ENCODE results near the gene FARS2.

FARS2 gene

GRCh38 chr6:5736016-5736738 is 474.9 kb downstream of the FARS2 start:
- ATAC-seq (ENCODE audit: insufficient read depth, low read depth) (no peak), DNase-seq (no peak)
- H3K79me2 ChIP-seq (ENCODE audit: insufficient read depth, low read length): no peaks in the 10 kb centered on the region
- H3K36me3 ChIP-seq (ENCODE audit: insufficient read depth, low read length): no peaks in the 10 kb centered on the region
- no peak overlapping the region for H3K27ac ChIP-seq (ENCODE audit: low read length)
- H3K27me3 ChIP-seq (ENCODE audit: insufficient read depth, low read length, poor library complexity): no peaks in the 10 kb centered on the region
- no peak overlapping the region for H3K9ac ChIP-seq (ENCODE audit: low read depth, low read length)
- H3K4me2 ChIP-seq (ENCODE audit: insufficient read depth, low read length): no peak overlapping the region
- H3K4me3 ChIP-seq (ENCODE audit: low read depth in 1 of 2, low read length in 2 of 2): no peak overlapping the region
- TF ChIP-seq CTCF (IDR thresholded peaks at IDR 0.05; ENCODE audit: borderline replicate concordance, extremely low read depth, low read length, poor library complexity, severe bottlenecking) (no peak), EZH2 (IDR thresholded peaks at IDR 0.05; ENCODE audit: borderline replicate concordance, low read depth, low read length, severe bottlenecking) (no peak)
- no peaks in the 10 kb centered on the region for H3K9me3 ChIP-seq (ENCODE audit: insufficient read depth, low read length, severe bottlenecking)
- no peak overlapping the region for H2AFZ ChIP-seq (ENCODE audit: low read depth, low read length)
- no peaks in the 10 kb centered on the region for H4K20me1 ChIP-seq (ENCODE audit: insufficient read depth, low read length)
- H3K4me1 ChIP-seq (ENCODE audit: insufficient read depth, low read length): no peaks in the 10 kb centered on the region

- DNase-seq (no peak), ATAC-seq (ENCODE audit: insufficient read depth, low read depth) (no peak)
- H3K4me3 ChIP-seq (ENCODE audit: low read depth in 1 of 2, low read length in 2 of 2): no peak overlapping the region
- no peak overlapping the region for H3K4me2 ChIP-seq (ENCODE audit: insufficient read depth, low read length)
- no peaks in the 10 kb centered on the region for H3K4me1 ChIP-seq (ENCODE audit: insufficient read depth, low read length)
- no peaks in the 10 kb centered on the region for H3K79me2 ChIP-seq (ENCODE audit: insufficient read depth, low read length)
- H3K27ac ChIP-seq (ENCODE audit: low read length): no peak overlapping the region
- H3K36me3 ChIP-seq (ENCODE audit: insufficient read depth, low read length): no peaks in the 10 kb centered on the region
- no peaks in the 10 kb centered on the region for H3K9me3 ChIP-seq (ENCODE audit: insufficient read depth, low read length, severe bottlenecking)
- no peak overlapping the region for H2AFZ ChIP-seq (ENCODE audit: low read depth, low read length)
- no peaks in the 10 kb centered on the region for H4K20me1 ChIP-seq (ENCODE audit: insufficient read depth, low read length)
- H3K9ac ChIP-seq (ENCODE audit: low read depth, low read length): no peak overlapping the region
- no peaks in the 10 kb centered on the region for H3K27me3 ChIP-seq (ENCODE audit: insufficient read depth, low read length, poor library complexity)
- TF ChIP-seq EZH2 (IDR thresholded peaks at IDR 0.05; ENCODE audit: borderline replicate concordance, low read depth, low read length, severe bottlenecking) (no peak), CTCF (IDR thresholded peaks at IDR 0.05; ENCODE audit: borderline replicate concordance, extremely low read depth, low read length, poor library complexity, severe bottlenecking) (no peak)
These were observed 476.1 kb downstream of the FARS2 start for GRCh38 chr6:5737460-5737859.

- Histone ChIP-seq H3K4me3 (ENCODE audit: low read depth in 1 of 2, low read length in 2 of 2) (no peak overlapping the region), H3K9me3 (ENCODE audit: insufficient read depth, low read length, severe bottlenecking) (no peaks in the 10 kb centered on the region), H2AFZ (ENCODE audit: low read depth, low read length) (no peak overlapping the region), H3K4me2 (ENCODE audit: insufficient read depth, low read length) (no peak overlapping the region), H3K27me3 (ENCODE audit: insufficient read depth, low read length, poor library complexity) (no peaks in the 10 kb centered on the region), H4K20me1 (ENCODE audit: insufficient read depth, low read length) (no peaks in the 10 kb centered on the region), H3K36me3 (ENCODE audit: insufficient read depth, low read length) (no peaks in the 10 kb centered on the region), H3K4me1 (ENCODE audit: insufficient read depth, low read length) (no peaks in the 10 kb centered on the region), H3K9ac (ENCODE audit: low read depth, low read length) (no peak overlapping the region), H3K79me2 (ENCODE audit: insufficient read depth, low read length) (no peaks in the 10 kb centered on the region), H3K27ac (ENCODE audit: low read length) (no peak overlapping the region)
- no peak for ATAC-seq (ENCODE audit: insufficient read depth, low read depth)
- no peak for DNase-seq
- TF ChIP-seq CTCF (IDR thresholded peaks at IDR 0.05; ENCODE audit: borderline replicate concordance, extremely low read depth, low read length, poor library complexity, severe bottlenecking) (no peak), EZH2 (IDR thresholded peaks at IDR 0.05; ENCODE audit: borderline replicate concordance, low read depth, low read length, severe bottlenecking) (no peak)
These were observed 476.9 kb downstream of the FARS2 start for GRCh38 chr6:5738211-5738610.
